H9 (cell line): Measurements from ENCODE around the gene TPP1. TPM values are rescaled to one million over a fixed set of nuclear protein-coding genes. Genes with fewer than 3 reads are reported as not detected.

Experiments used
- DNase-seq: peaks from one replicate; pipeline ENCODE4 v3.0.0-alpha.2; 2017
- H2AFZ ChIP-seq: one replicate; pipeline ENCODE4 v1.6.1; 2013; ENCODE audit warnings: mild to moderate bottlenecking, low read length, control low read depth, moderate library complexity
- H2AK5ac ChIP-seq: 2 replicates; pipeline ENCODE4 v1.6.1; 2013; ENCODE audit warnings: low read length, control low read depth, mixed read lengths; ENCODE audit not compliant: insufficient read length
- H2BK120ac ChIP-seq: one replicate; pipeline ENCODE4 v1.6.1; 2013; ENCODE audit warnings: low read depth, mild to moderate bottlenecking, low read length, control low read depth, inconsistent platforms; ENCODE audit not compliant: poor library complexity, severe bottlenecking
- H2BK12ac ChIP-seq: 2 replicates; pipeline ENCODE4 v1.6.1; 2013; ENCODE audit warnings: low read length, control low read depth, mixed read lengths, low read depth; ENCODE audit not compliant: insufficient read length
- H2BK15ac ChIP-seq: 2 replicates; pipeline ENCODE4 v1.6.1; 2013; ENCODE audit warnings: low read depth, low read length, control low read depth
- H2BK20ac ChIP-seq: one replicate; pipeline ENCODE4 v1.6.1; 2013; ENCODE audit warnings: low read depth, mild to moderate bottlenecking, low read length, control low read depth, inconsistent platforms; ENCODE audit not compliant: poor library complexity, severe bottlenecking
- H2BK5ac ChIP-seq: 2 replicates; pipeline ENCODE4 v1.6.1; 2013; ENCODE audit warnings: low read length, control low read depth, mixed read lengths; ENCODE audit not compliant: insufficient read length
- H3K14ac ChIP-seq: 2 replicates; pipeline ENCODE4 v1.6.1; 2013; ENCODE audit warnings: low read length, control low read depth; ENCODE audit not compliant: insufficient read depth
- H3K18ac ChIP-seq: 2 replicates; pipeline ENCODE4 v1.6.1; 2013; ENCODE audit warnings: low read depth, mild to moderate bottlenecking, mixed read lengths, low read length, control low read depth; ENCODE audit not compliant: insufficient read length
- H3K23ac ChIP-seq: 2 replicates; pipeline ENCODE4 v1.6.1; 2013; ENCODE audit warnings: low read length, control low read depth, mixed read lengths, low read depth; ENCODE audit not compliant: insufficient read length
- H3K23me2 ChIP-seq: 2 replicates; pipeline ENCODE4 v1.6.1; 2013; ENCODE audit warnings: low read depth, mild to moderate bottlenecking, mixed read lengths, low read length, control low read depth; ENCODE audit not compliant: insufficient read length, poor library complexity, severe bottlenecking
- H3K27ac ChIP-seq: 2 replicates; pipeline ENCODE4 v1.5.1; 2013; ENCODE audit warnings: low read length, control low read depth, mixed read lengths, low read depth; ENCODE audit not compliant: insufficient read length
- H3K27me3 ChIP-seq: 2 replicates; pipeline ENCODE4 v1.6.1; 2013; ENCODE audit warnings: low read length, control low read depth, inconsistent platforms; ENCODE audit not compliant: insufficient read depth
- H3K4ac ChIP-seq: 2 replicates; pipeline ENCODE4 v1.6.1; 2013; ENCODE audit warnings: low read depth, mild to moderate bottlenecking, control low read depth, inconsistent platforms, low read length, moderate library complexity
- H3K4me1 ChIP-seq: 2 replicates; pipeline ENCODE4 v1.6.1; 2013; ENCODE audit warnings: low read length, control low read depth, inconsistent platforms; ENCODE audit not compliant: insufficient read depth
- H3K4me2 ChIP-seq: 2 replicates; pipeline ENCODE4 v1.6.1; 2013; ENCODE audit warnings: low read length, control low read depth, mixed read lengths; ENCODE audit not compliant: insufficient read length, insufficient read depth
- H3K56ac ChIP-seq: 2 replicates; pipeline ENCODE4 v1.6.1; 2013; ENCODE audit warnings: low read depth, mild to moderate bottlenecking, mixed read lengths, low read length, control low read depth; ENCODE audit not compliant: insufficient read length
- H3K79me1 ChIP-seq: 2 replicates; pipeline ENCODE4 v1.6.1; 2013; ENCODE audit warnings: low read depth, mild to moderate bottlenecking, moderate library complexity, low read length, control low read depth, inconsistent platforms; ENCODE audit not compliant: insufficient read depth, poor library complexity, severe bottlenecking
- H3K79me2 ChIP-seq: 2 replicates; pipeline ENCODE4 v1.6.1; 2013; ENCODE audit warnings: low read length, control low read depth, inconsistent platforms; ENCODE audit not compliant: insufficient read depth
- H3K9ac ChIP-seq: 2 replicates; pipeline ENCODE4 v1.6.1; 2013; ENCODE audit warnings: low read length, control low read depth, mixed read lengths; ENCODE audit not compliant: insufficient read length; ENCODE audit errors: extremely low read depth
- H3K9me3 ChIP-seq: one replicate; pipeline ENCODE4 v1.6.1; 2013; ENCODE audit warnings: low read depth, low read length, inconsistent platforms; ENCODE audit not compliant: control insufficient read depth
- H3T11ph ChIP-seq: one replicate; pipeline ENCODE4 v1.6.1; 2013; ENCODE audit warnings: mild to moderate bottlenecking, low read length, control low read depth, inconsistent platforms
- H4K20me1 ChIP-seq: one replicate; pipeline ENCODE4 v1.6.1; 2013; ENCODE audit not compliant: control insufficient read depth, insufficient read length, insufficient read depth
- H4K5ac ChIP-seq: 2 replicates; pipeline ENCODE4 v1.6.1; 2013; ENCODE audit warnings: low read depth, mild to moderate bottlenecking, mixed read lengths, low read length, control low read depth; ENCODE audit not compliant: insufficient read length
- H4K8ac ChIP-seq: replicated peaks from 2 replicates; pipeline ENCODE4 v1.6.1; 2013; ENCODE audit warnings: low read length, control low read depth, mixed read lengths, low read depth; ENCODE audit not compliant: insufficient read length
- H4K91ac ChIP-seq: 2 replicates; pipeline ENCODE4 v1.6.1; 2013; ENCODE audit warnings: low read depth, mild to moderate bottlenecking, moderate library complexity, mixed read lengths, low read length, control low read depth; ENCODE audit not compliant: insufficient read length
- H3K27ac Mint-ChIP-seq, 3 experiments: 2 replicates in 2 of 3; 3 replicates in 1 of 3; pipeline ENCODE4 v1.8.0; 2020 to 2021; ENCODE audit warnings: mixed read lengths in 3 of 3, mild to moderate bottlenecking in 1 of 3, moderate library complexity in 1 of 3
- H3K27me3 Mint-ChIP-seq: 2 replicates; pipeline ENCODE4 v1.8.0; 2021; ENCODE audit warnings: low read depth, mild to moderate bottlenecking, moderate library complexity, mixed read lengths
- H3K36me3 Mint-ChIP-seq, 3 experiments: 2 replicates in 2 of 3; 3 replicates in 1 of 3; pipeline ENCODE4 v1.8.0; 2020 to 2021; ENCODE audit warnings: low read depth in 3 of 3, mixed read lengths in 3 of 3; ENCODE audit not compliant: insufficient read depth in 1 of 3
- H3K4me1 Mint-ChIP-seq, 2 experiments: 2 replicates each; pipeline ENCODE4 v1.8.0; 2020; ENCODE audit warnings: mixed read lengths in 2 of 2
- H3K4me3 Mint-ChIP-seq, 2 experiments: 2 replicates in 1 of 2; 3 replicates in 1 of 2; pipeline ENCODE4 v1.8.0; 2020 to 2021; ENCODE audit warnings: mild to moderate bottlenecking in 2 of 2, mixed read lengths in 2 of 2, moderate library complexity in 1 of 2
- H3K9me3 Mint-ChIP-seq, 2 experiments: 2 replicates in 1 of 2; 3 replicates in 1 of 2; pipeline ENCODE4 v1.8.0; 2020; ENCODE audit warnings: mild to moderate bottlenecking in 2 of 2, mixed read lengths in 2 of 2, moderate library complexity in 1 of 2
- WGBS: extraction: QIAGEN DNeasy Blood & Tissue Kit; methylation state at CpG from one replicate; pipeline ENCODE4 v1.1.7; 2013; ENCODE audit warnings: missing lambda C conversion rate, low lambda C conversion rate, mixed read lengths; ENCODE audit not compliant: insufficient read length; ENCODE audit errors: extremely low coverage; 5-methylcytosine and 5-hydroxymethylcytosine counted together
- total RNA-seq: library from RNA; stranded (reverse); gene quantifications from 2 replicates; pipeline ENCODE4 v1.2.1, GENCODE V29; 2021
- TF ChIP-seq, protein P1 (sequence below): fragments of 200-600 bp; sonication (generic); conservative IDR thresholded peaks from 3 replicates; pipeline ENCODE4 v1.8.0; 2021; ENCODE audit warnings: antibody characterized with exemption, mild to moderate bottlenecking

TPP1 gene
- total RNA-seq, 1 experiment from 2014 or later = 37.2 TPM

DNA sequence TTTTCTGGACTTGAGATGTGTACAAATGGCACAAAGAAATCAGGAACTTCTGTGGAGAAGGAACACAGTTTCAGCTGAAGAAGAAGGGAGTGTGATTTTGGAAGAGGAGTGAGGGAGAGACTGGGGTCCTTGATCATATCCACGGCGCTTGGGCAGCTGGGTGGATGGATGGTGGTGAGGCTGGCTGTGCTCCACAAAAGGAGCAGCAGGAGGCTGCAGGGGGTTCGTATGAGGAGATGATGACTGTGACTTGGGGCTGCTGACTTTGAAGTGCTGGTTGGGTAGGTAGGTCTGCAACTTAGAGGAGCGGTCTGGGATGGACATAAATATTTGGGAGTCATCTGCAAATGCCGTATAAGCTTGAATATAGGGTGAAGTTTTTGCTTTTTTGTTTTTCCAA is 37.7 kb upstream of the TPP1 start:
- Histone ChIP-seq H3K4me1 (peaks cover 1% of the 10 kb centered on the region; the same call in 1 of the 2 replicates), H3K4ac (no peak overlapping the region), H4K5ac (no peak overlapping the region), H2BK5ac (no peak overlapping the region), H3K79me1 (no peaks in the 10 kb centered on the region), H3K56ac (no peak overlapping the region), H3K27ac (no peak overlapping the region), H2BK12ac (no peak overlapping the region), H3K79me2 (no peaks in the 10 kb centered on the region), H2AK5ac (no peak overlapping the region), H3K9me3 (no peaks in the 10 kb centered on the region), H3K14ac (no peak overlapping the region), H2AFZ (no peak overlapping the region), H3K23me2 (peaks cover 7% of the 10 kb centered on the region), H3K23ac (no peak overlapping the region), H4K8ac (no peak overlapping the region), H2BK15ac (no peak overlapping the region), H2BK20ac (no peak overlapping the region), H3T11ph (no peak overlapping the region), H2BK120ac (no peak overlapping the region), H4K91ac (no peak overlapping the region), H3K9ac (no peak overlapping the region), H3K18ac (no peak overlapping the region), H4K20me1 (no peaks in the 10 kb centered on the region), H3K27me3 (peaks cover 22% of the 10 kb centered on the region; the same call in 1 of the 2 replicates), H3K4me2 (peak overlapping the region; percentile 90)
- Mint-ChIP-seq H3K27me3 (peaks cover 21% of the 10 kb centered on the region), H3K9me3 (no peaks in the 10 kb centered on the region), H3K4me1 (peaks cover 10 to 11% of the 10 kb centered on the region in 2 experiments), H3K27ac (no peak overlapping the region), H3K4me3 (peak overlapping the region; percentile 72 to 90), H3K36me3 (no peaks in the 10 kb centered on the region)
- WGBS = no CpG with 5 or more reads among the region's 5 CpGs
- DNase-seq = no peak
- TF ChIP-seq, protein P1, sequence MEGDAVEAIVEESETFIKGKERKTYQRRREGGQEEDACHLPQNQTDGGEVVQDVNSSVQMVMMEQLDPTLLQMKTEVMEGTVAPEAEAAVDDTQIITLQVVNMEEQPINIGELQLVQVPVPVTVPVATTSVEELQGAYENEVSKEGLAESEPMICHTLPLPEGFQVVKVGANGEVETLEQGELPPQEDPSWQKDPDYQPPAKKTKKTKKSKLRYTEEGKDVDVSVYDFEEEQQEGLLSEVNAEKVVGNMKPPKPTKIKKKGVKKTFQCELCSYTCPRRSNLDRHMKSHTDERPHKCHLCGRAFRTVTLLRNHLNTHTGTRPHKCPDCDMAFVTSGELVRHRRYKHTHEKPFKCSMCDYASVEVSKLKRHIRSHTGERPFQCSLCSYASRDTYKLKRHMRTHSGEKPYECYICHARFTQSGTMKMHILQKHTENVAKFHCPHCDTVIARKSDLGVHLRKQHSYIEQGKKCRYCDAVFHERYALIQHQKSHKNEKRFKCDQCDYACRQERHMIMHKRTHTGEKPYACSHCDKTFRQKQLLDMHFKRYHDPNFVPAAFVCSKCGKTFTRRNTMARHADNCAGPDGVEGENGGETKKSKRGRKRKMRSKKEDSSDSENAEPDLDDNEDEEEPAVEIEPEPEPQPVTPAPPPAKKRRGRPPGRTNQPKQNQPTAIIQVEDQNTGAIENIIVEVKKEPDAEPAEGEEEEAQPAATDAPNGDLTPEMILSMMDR = no peak
